ENCODE data around the gene MPP3.
A peak's percentile ranks its signal among the peaks of the same experiment; 100 is the strongest.

Gene MPP3

DNA sequence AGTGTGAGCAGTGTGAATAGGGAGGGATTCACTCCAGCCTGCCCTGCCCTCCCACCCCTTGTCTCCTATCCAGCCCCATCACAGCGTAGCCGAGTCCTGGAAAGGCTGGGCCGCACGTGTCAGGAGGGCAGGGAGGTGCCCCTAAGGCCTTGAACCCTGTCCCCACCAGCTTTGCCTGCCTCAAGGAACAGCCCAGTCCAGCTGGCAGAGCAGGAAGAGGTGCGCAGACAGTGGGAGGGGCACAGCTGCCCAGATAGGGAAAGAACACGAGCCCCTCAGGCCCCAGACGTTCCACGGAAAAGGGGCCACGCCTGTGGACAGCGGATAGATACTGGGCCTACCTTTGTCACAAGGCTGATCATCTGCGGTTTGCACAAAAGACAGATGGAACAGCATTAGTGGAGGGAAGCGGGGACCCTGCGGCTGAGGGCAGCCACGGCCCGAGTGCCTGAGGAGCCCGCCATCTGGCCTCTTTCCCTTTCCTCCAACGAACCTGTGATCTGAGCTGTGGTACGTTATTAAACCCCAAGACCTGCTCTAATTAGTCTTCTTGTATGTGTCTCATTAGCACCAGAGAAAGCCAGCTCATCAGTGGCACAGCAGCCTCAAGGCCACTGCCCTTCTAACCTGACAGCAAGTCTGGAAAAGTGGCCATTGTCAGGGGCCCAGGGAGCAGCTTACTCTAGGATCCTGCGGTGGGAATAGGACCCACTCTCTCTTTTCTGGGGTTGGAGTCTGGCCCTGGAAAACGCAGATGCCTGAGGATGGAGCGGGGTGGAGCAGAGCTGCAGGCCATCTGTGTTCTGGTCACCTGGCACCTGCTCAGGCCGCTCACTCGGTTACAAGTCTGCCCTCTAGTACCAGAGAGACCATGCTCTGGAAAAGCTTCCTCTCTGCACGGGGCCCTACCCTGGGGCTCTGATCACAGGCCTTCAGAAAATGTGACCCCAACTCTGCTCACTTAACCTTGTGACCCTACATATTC is 16.3 kb downstream of the MPP3 start:
- TF ChIP-seq CTCF (conservative IDR thresholded peaks at IDR 0.05): no peak
- no peak overlapping the region for H3K27ac ChIP-seq

- TF ChIP-seq CTCF (conservative IDR thresholded peaks at IDR 0.05): no peak
- H3K27ac ChIP-seq: no peak overlapping the region
Observed at GRCh38 chr17:43814714-43815113, 18.2 kb downstream of the MPP3 start.

DNA sequence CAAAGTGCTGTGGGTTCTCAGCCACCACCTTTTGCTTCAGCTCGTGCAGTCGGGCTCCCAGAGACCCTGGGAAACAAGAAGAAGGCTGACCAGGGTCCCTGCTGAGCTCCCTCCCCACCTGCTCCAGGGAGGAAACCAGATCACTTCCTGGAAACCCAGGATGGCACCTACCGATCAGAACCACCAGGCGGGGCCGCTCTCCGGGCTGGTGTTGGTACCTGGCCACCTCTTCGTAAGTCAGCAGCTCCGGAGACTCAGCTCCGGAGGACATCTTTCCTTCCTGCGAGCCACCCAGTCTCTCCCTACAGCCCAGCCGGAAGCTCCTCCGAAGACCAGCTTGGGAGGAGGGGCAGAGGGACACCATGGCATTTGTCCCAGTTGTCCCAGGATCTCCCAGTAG is 18.9 kb downstream of the MPP3 start:
- H3K27ac ChIP-seq: no peak overlapping the region
- TF ChIP-seq CTCF (conservative IDR thresholded peaks at IDR 0.05): 0 out of 2 replicates have a peak, but pooled peaks have one; percentile 12

DNA sequence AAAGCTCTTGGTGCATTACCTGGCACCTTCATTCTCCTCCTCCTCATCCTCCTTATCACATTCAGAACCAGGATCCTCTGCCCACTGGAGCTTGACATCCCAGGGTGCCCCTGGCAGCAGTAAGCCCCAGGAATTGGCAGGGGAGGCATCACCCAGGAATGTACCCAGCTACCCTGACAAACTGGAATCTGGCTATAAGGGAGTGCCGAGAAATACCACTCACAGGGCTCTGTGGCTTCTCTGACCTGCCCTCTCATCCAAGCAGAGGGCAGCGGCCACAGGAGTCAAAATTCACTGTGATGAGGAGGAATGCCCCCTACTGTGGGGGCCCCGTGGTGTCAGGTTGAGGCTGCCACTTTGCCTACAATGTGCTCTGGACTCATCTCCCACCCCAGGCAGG is 19.6 kb downstream of the MPP3 start:
- H3K27ac ChIP-seq: no peak overlapping the region
- TF ChIP-seq CTCF (conservative IDR thresholded peaks at IDR 0.05): no peak

DNA sequence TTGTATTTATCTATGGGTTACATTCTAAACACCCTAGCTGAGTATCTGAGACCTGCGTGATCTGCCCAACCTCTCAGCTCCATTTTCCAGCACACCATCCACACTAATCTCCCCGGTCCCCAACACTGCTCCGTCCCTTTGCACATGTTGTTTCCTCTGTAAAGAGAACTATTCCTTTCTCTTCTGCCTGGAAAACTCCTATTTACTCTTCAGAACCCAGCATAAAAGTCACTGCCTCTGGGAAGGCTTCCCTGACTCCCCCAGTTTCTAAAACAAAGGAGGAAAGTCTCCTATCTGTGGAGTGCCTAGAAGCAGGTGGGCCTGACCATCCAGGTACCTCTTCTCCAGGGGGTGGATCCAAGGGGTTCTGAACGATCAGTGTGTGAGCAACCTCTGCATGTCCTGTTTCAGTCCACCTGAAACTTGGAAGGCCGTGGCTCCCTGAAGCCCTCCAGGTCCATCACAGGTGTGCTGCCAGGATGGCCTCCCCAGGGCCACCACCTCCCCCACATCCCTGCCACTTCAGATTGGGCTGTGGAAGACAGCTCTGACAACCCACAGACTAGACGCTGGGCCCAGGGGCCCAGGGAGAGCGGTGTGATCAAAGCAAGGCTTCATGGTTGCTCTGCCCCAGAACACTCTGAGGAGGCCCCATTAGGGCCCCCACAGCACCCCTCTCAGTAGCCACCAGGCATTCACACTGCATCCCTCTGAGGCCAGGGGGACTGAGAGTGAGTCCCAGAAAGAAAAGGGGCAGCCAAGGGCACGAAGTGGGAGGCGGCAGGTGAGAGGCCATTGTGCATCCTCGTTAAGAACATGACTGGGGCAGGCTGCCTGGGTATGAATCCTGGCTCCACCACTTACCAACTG is 20.3 kb downstream of the MPP3 start:
- TF ChIP-seq CTCF (conservative IDR thresholded peaks at IDR 0.05): no peak
- no peak overlapping the region for H3K27ac ChIP-seq

- no peak for TF ChIP-seq CTCF (conservative IDR thresholded peaks at IDR 0.05)
- no peak overlapping the region for H3K27ac ChIP-seq
Observed at GRCh38 chr17:43810823-43811222, 22.1 kb downstream of the MPP3 start.

- no peak overlapping the region for H3K27ac ChIP-seq
- TF ChIP-seq CTCF (conservative IDR thresholded peaks at IDR 0.05): no peak
Observed at GRCh38 chr17:43810226-43810715, 22.7 kb downstream of the MPP3 start.
